A673 (cell line): ENCODE data around the gene GREB1L.

Source experiments
- EZH2 ChIP-seq: fragments of 200-600 bp; sonication (generic); IDR thresholded peaks from 2 replicates; pipeline ENCODE4 v1.6.1; 2017; ENCODE audit warnings: borderline replicate concordance, low read depth, mild to moderate bottlenecking, mixed read lengths, antibody characterized with exemption, low read length; ENCODE audit not compliant: poor library complexity, severe bottlenecking
- TF ChIP-seq, protein P1 (sequence below): fragments of 300-800, 200-600 bp; sonication (generic); conservative IDR thresholded peaks from 2 replicates; pipeline ENCODE4 v1.5.1; 2017; ENCODE audit warnings: low read depth, mild to moderate bottlenecking, antibody characterized with exemption, low read length, moderate library complexity, mixed read lengths

- no peak for TF ChIP-seq EZH2
- TF ChIP-seq, protein P1, sequence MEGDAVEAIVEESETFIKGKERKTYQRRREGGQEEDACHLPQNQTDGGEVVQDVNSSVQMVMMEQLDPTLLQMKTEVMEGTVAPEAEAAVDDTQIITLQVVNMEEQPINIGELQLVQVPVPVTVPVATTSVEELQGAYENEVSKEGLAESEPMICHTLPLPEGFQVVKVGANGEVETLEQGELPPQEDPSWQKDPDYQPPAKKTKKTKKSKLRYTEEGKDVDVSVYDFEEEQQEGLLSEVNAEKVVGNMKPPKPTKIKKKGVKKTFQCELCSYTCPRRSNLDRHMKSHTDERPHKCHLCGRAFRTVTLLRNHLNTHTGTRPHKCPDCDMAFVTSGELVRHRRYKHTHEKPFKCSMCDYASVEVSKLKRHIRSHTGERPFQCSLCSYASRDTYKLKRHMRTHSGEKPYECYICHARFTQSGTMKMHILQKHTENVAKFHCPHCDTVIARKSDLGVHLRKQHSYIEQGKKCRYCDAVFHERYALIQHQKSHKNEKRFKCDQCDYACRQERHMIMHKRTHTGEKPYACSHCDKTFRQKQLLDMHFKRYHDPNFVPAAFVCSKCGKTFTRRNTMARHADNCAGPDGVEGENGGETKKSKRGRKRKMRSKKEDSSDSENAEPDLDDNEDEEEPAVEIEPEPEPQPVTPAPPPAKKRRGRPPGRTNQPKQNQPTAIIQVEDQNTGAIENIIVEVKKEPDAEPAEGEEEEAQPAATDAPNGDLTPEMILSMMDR: no peak
These were observed 79.7 kb downstream of the GREB1L start for GRCh38 chr18:21321711-21322110.
